Gastroesophageal sphincter (tissue), 3 donors: ENCODE results near the gene FIGLA.

ENCODE experiments used
- CTCF ChIP-seq, 4 experiments: fragments of 200-600 bp in 2 of 4; fragments of 450-650 bp in 2 of 4; sonication (generic) in 1 of 4; IDR thresholded peaks; one replicate each; pipeline ENCODE4 v1.5.1; 2017 to 2019; ENCODE audit warnings: antibody characterized with exemption in 4 of 4, mild to moderate bottlenecking in 2 of 4, moderate library complexity in 2 of 4
- EP300 ChIP-seq: sonication (generic); formaldehyde crosslinking; IDR thresholded peaks from one replicate; pipeline ENCODE4 v1.6.1; 2017; ENCODE audit warnings: antibody characterized with exemption, mild to moderate bottlenecking
- POLR2A ChIP-seq, 2 donors: fragments of 450-650 bp; IDR thresholded peaks; one replicate each; pipeline ENCODE4 v1.6.1; 2017; ENCODE audit warnings: antibody characterized with exemption in 2 of 2, mild to moderate bottlenecking in 2 of 2, moderate library complexity in 1 of 2
- POLR2AphosphoS5 ChIP-seq: sonication (generic); formaldehyde crosslinking; IDR thresholded peaks from one replicate; pipeline ENCODE4 v1.6.1; 2017; ENCODE audit warnings: antibody characterized with exemption

GRCh38 chr2:70795164-70795995 is 4.9 kb upstream of the FIGLA start:
- TF ChIP-seq CTCF (IDR thresholded peaks at IDR 0.05) (no peak), POLR2A (IDR thresholded peaks at IDR 0.05) (no peak), POLR2AphosphoS5 (no peak), EP300 (no peak)
